ENCODE data around the gene IL17RD. TPM values are rescaled to one million over a fixed set of nuclear protein-coding genes. Genes with fewer than 3 reads are reported as not detected.

Gene IL17RD
- total RNA-seq, 1 experiment from 2014 or later, result 31.7 TPM

DNA sequence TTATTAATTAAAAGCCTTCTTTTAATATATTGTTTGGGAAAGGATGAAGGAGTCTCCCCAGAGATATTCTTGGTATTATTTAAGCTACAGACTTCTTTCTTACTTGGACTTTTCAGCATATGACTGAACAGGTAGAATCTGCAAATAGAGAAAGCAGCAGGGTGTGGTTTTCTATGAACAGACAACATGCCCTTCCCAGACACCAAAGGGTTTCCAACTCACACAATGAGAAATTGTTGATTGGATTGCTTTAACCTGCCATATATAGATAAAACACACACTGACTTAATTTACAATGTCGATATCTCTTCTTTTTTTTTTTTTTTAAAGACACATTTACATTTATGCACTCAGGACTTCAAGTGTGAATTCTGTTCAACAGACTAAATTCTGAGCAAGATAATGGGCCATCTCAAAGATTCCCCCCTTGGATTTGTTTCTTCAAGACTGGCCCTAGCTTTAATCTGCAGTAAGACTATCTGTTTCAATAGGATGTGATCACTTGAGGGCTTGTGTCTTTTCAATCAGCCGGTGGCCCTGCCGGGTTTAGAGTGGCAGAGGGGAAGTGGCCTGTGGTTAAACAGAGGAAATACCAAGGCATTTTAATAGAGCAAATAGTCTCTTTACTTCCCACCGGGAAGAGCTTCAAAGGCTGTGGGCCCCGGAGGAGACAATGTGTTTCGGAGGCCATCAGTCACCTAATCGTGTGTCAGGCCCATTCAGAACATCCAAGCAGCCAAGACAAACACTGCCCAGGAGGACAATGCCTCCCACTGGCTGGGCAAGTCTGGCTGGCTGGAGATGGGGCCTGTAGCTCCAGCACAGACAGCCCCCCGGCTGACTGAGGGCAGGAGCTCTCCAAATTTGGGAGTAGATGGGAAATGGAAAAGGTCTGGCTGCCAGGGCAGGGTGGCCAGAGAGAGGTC lies 6.1 kb downstream of the IL17RD start:
- no peak overlapping the region for H4K8ac ChIP-seq (replicated peaks; ENCODE audit: insufficient read length, low read depth, low read length)
- no peak overlapping the region for H3K14ac ChIP-seq (ENCODE audit: insufficient read depth, low read length)
- H3K4me1 ChIP-seq (ENCODE audit: insufficient read depth, low read length), result peaks cover 44% of the 10 kb centered on the region
- no peak overlapping the region for H3K18ac ChIP-seq (ENCODE audit: insufficient read length, low read depth, low read length)
- peak; percentile 83 for DNase-seq
- peaks cover 3% of the 10 kb centered on the region for H3K23me2 ChIP-seq (ENCODE audit: insufficient read length, low read depth, low read length, poor library complexity, severe bottlenecking)
- peaks cover 78% of the 10 kb centered on the region for H3K27me3 Mint-ChIP-seq (ENCODE audit: low read depth)
- H3K9me3 Mint-ChIP-seq, result no peaks in the 10 kb centered on the region
- no peak overlapping the region for H3K23ac ChIP-seq (ENCODE audit: insufficient read length, low read depth, low read length)
- no peak overlapping the region for H4K91ac ChIP-seq (ENCODE audit: insufficient read length, low read depth, low read length)
- peak overlapping the region; percentile 2 for H3K27ac ChIP-seq (ENCODE audit: insufficient read length, low read depth, low read length)
- H3K4me2 ChIP-seq (ENCODE audit: insufficient read depth, insufficient read length, low read length), result peak overlapping the region; percentile 9
- no CpG with 5 or more reads among the region's 8 CpGs for WGBS (ENCODE audit: extremely low coverage, insufficient read length, low lambda C conversion rate)
- H2BK120ac ChIP-seq (ENCODE audit: low read depth, low read length, poor library complexity, severe bottlenecking), result no peak overlapping the region
- no peak overlapping the region for H2BK5ac ChIP-seq (ENCODE audit: insufficient read length, low read length)
- peaks cover 26% of the 10 kb centered on the region; the same call in 1 of the 2 replicates for H3K79me2 ChIP-seq (ENCODE audit: insufficient read depth, low read length)
- H3K9me3 ChIP-seq (ENCODE audit: control insufficient read depth, low read depth, low read length), result no peaks in the 10 kb centered on the region
- no peaks in the 10 kb centered on the region for H3K79me1 ChIP-seq (ENCODE audit: insufficient read depth, low read depth, low read length, poor library complexity, severe bottlenecking)
- no peak overlapping the region for H3K56ac ChIP-seq (ENCODE audit: insufficient read length, low read depth, low read length)
- no peak overlapping the region for H2BK15ac ChIP-seq (ENCODE audit: low read depth, low read length)
- H3K27me3 ChIP-seq (ENCODE audit: insufficient read depth, low read length), result no peaks in the 10 kb centered on the region
- H4K20me1 ChIP-seq (ENCODE audit: control insufficient read depth, insufficient read depth, insufficient read length), result peaks cover 2% of the 10 kb centered on the region
- peak overlapping the region in 1 of 3 experiments; percentile 98; a peak in 3 of 7 replicates for H3K27ac Mint-ChIP-seq
- peaks cover 0 to 6% (median 3%) of the 10 kb centered on the region in 3 experiments; a peak in 3 of 7 replicates for H3K36me3 Mint-ChIP-seq (ENCODE audit: insufficient read depth in 1 of 3, low read depth in 3 of 3)
- no peak overlapping the region for H3T11ph ChIP-seq (ENCODE audit: low read length)
- no peak overlapping the region for H2AFZ ChIP-seq (ENCODE audit: low read length)
- H4K5ac ChIP-seq (ENCODE audit: insufficient read length, low read depth, low read length), result no peak overlapping the region
- H3K4me3 Mint-ChIP-seq, result peak overlapping the region in 1 of 2 experiments; percentile 68; a peak in 4 of 5 replicates
- no peak for TF ChIP-seq CTCF (conservative IDR thresholded peaks at IDR 0.05)
- peaks cover 84% of the 10 kb centered on the region in 2 experiments for H3K4me1 Mint-ChIP-seq
- H2BK12ac ChIP-seq (ENCODE audit: insufficient read length, low read depth, low read length), result no peak overlapping the region
- no peak overlapping the region for H3K4ac ChIP-seq (ENCODE audit: low read depth, low read length)
- no peak overlapping the region for H2BK20ac ChIP-seq (ENCODE audit: low read depth, low read length, poor library complexity, severe bottlenecking)
- no peak overlapping the region for H2AK5ac ChIP-seq (ENCODE audit: insufficient read length, low read length)
- no peak overlapping the region for H3K9ac ChIP-seq (ENCODE audit: extremely low read depth, insufficient read length, low read length)
